ENCODE measurements around the gene EIF5A. TPM values are rescaled to one million over a fixed set of nuclear protein-coding genes. Genes with fewer than 3 reads are reported as not detected.

Gene EIF5A
- total and polyA plus RNA-seq, 2 of the 8 experiments (the other 6 are each of a cell fraction or from before 2014, with no cell fraction given) = 717 to 1,172 TPM

DNA sequence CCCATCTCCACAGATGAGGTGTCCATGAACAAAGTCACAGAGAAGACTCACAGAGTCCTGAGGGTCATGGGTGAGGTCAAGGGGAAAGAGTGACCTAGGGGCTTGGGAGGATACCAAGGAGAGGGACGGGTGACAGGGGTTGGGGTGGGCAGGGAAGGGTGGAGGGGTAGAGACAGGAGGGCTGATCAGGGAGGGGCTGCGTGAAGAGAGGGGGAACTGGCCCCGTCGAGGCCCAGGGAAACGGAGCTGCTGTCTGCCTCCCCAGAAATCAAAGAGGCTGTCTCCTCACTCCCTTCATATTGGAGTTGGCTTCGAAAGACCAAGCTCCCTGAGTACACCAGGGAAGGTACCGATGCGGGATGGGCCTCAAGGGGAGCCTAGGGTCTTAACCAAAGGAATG lies 48.1 kb downstream of the EIF5A start (continued):
- TF ChIP-seq, protein P1, sequence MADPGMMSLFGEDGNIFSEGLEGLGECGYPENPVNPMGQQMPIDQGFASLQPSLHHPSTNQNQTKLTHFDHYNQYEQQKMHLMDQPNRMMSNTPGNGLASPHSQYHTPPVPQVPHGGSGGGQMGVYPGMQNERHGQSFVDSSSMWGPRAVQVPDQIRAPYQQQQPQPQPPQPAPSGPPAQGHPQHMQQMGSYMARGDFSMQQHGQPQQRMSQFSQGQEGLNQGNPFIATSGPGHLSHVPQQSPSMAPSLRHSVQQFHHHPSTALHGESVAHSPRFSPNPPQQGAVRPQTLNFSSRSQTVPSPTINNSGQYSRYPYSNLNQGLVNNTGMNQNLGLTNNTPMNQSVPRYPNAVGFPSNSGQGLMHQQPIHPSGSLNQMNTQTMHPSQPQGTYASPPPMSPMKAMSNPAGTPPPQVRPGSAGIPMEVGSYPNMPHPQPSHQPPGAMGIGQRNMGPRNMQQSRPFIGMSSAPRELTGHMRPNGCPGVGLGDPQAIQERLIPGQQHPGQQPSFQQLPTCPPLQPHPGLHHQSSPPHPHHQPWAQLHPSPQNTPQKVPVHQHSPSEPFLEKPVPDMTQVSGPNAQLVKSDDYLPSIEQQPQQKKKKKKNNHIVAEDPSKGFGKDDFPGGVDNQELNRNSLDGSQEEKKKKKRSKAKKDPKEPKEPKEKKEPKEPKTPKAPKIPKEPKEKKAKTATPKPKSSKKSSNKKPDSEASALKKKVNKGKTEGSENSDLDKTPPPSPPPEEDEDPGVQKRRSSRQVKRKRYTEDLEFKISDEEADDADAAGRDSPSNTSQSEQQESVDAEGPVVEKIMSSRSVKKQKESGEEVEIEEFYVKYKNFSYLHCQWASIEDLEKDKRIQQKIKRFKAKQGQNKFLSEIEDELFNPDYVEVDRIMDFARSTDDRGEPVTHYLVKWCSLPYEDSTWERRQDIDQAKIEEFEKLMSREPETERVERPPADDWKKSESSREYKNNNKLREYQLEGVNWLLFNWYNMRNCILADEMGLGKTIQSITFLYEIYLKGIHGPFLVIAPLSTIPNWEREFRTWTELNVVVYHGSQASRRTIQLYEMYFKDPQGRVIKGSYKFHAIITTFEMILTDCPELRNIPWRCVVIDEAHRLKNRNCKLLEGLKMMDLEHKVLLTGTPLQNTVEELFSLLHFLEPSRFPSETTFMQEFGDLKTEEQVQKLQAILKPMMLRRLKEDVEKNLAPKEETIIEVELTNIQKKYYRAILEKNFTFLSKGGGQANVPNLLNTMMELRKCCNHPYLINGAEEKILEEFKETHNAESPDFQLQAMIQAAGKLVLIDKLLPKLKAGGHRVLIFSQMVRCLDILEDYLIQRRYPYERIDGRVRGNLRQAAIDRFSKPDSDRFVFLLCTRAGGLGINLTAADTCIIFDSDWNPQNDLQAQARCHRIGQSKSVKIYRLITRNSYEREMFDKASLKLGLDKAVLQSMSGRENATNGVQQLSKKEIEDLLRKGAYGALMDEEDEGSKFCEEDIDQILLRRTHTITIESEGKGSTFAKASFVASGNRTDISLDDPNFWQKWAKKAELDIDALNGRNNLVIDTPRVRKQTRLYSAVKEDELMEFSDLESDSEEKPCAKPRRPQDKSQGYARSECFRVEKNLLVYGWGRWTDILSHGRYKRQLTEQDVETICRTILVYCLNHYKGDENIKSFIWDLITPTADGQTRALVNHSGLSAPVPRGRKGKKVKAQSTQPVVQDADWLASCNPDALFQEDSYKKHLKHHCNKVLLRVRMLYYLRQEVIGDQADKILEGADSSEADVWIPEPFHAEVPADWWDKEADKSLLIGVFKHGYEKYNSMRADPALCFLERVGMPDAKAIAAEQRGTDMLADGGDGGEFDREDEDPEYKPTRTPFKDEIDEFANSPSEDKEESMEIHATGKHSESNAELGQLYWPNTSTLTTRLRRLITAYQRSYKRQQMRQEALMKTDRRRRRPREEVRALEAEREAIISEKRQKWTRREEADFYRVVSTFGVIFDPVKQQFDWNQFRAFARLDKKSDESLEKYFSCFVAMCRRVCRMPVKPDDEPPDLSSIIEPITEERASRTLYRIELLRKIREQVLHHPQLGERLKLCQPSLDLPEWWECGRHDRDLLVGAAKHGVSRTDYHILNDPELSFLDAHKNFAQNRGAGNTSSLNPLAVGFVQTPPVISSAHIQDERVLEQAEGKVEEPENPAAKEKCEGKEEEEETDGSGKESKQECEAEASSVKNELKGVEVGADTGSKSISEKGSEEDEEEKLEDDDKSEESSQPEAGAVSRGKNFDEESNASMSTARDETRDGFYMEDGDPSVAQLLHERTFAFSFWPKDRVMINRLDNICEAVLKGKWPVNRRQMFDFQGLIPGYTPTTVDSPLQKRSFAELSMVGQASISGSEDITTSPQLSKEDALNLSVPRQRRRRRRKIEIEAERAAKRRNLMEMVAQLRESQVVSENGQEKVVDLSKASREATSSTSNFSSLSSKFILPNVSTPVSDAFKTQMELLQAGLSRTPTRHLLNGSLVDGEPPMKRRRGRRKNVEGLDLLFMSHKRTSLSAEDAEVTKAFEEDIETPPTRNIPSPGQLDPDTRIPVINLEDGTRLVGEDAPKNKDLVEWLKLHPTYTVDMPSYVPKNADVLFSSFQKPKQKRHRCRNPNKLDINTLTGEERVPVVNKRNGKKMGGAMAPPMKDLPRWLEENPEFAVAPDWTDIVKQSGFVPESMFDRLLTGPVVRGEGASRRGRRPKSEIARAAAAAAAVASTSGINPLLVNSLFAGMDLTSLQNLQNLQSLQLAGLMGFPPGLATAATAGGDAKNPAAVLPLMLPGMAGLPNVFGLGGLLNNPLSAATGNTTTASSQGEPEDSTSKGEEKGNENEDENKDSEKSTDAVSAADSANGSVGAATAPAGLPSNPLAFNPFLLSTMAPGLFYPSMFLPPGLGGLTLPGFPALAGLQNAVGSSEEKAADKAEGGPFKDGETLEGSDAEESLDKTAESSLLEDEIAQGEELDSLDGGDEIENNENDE (IDR thresholded peaks at IDR 0.05; ENCODE audit: insufficient replicate concordance, low read length) = no peak
- no peak for TF ChIP-seq POLR2AphosphoS5 (IDR thresholded peaks at IDR 0.05; ENCODE audit: low read depth, low read length)
- TF ChIP-seq, protein P2, sequence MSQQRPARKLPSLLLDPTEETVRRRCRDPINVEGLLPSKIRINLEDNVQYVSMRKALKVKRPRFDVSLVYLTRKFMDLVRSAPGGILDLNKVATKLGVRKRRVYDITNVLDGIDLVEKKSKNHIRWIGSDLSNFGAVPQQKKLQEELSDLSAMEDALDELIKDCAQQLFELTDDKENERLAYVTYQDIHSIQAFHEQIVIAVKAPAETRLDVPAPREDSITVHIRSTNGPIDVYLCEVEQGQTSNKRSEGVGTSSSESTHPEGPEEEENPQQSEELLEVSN (IDR thresholded peaks at IDR 0.05) = no peak
- TF ChIP-seq GABPA (IDR thresholded peaks at IDR 0.05; ENCODE audit: borderline replicate concordance, insufficient read depth, low read length) = no peak
- TF ChIP-seq, protein P3, sequence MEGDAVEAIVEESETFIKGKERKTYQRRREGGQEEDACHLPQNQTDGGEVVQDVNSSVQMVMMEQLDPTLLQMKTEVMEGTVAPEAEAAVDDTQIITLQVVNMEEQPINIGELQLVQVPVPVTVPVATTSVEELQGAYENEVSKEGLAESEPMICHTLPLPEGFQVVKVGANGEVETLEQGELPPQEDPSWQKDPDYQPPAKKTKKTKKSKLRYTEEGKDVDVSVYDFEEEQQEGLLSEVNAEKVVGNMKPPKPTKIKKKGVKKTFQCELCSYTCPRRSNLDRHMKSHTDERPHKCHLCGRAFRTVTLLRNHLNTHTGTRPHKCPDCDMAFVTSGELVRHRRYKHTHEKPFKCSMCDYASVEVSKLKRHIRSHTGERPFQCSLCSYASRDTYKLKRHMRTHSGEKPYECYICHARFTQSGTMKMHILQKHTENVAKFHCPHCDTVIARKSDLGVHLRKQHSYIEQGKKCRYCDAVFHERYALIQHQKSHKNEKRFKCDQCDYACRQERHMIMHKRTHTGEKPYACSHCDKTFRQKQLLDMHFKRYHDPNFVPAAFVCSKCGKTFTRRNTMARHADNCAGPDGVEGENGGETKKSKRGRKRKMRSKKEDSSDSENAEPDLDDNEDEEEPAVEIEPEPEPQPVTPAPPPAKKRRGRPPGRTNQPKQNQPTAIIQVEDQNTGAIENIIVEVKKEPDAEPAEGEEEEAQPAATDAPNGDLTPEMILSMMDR (IDR thresholded peaks at IDR 0.05; ENCODE audit: control extremely low read depth in 1 of 3, insufficient read depth in 1 of 3, low read depth in 1 of 3, low read length in 3 of 3) = no peak
- no peak for TF ChIP-seq RAD21 (IDR thresholded peaks at IDR 0.05 in 1 of 2, conservative IDR thresholded peaks at IDR 0.05 in 1 of 2; ENCODE audit: low read depth in 2 of 2, low read length in 2 of 2)
- TF ChIP-seq JUN (IDR thresholded peaks at IDR 0.05; ENCODE audit: low read depth, low read length) = no peak

All from H1 (cell line).